ENCODE results near the gene FOXL3.

The FOXL3 gene

DNA sequence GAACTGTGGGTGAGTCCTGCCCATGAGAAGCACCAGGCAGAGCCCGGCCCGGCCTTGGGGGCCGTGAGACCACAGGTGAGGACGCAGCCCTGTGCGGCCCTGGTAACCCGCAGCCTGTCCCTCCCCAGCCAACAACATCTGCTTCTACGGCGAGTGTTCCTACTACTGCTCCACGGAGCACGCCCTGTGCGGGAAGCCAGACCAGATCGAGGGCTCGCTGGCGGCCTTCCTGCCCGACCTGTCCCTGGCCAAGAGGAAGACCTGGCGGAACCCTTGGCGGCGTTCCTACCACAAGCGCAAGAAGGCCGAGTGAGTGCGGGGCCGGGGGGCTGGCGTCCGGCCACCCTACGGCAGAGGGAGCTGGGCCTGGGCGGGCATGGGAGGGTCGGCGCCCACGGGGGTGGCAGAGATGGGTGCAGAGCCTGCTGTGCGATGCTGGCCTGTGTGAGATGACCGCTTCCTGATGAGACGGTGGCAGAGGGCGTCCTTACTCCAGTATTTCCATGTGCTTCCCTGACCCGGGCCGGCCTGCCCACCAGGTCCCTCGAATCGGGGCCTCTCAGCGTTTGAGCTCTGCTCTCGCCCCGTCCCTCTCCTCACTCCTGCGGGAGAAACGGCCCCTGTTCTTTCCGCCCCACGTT lies 34.1 kb upstream of the FOXL3 start:
- DNase-seq: no peak

DNA sequence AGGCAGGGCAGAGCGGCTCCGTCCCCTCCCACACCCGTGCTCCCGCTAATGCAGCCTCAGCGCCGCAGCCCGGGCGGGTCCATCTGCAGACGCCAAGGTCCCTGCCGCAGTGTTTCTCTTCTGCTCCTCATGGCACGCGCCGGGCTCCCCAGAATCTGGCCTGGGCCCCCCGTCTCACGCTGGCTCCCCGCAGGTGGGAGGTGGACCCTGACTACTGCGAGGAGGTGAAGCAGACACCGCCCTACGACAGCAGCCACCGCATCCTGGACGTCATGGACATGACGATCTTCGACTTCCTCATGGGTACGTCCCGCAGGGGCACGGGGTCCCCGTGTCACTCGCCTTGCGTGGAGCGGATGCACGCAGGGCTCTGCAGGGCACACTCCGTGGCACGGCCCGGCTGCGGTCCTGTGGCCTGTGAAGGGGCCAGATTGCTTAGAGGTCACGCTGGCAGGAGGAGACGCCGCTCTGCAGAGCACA lies 33.5 kb upstream of the FOXL3 start:
- no peak for DNase-seq

- no peak for DNase-seq
Measured at GRCh38 chr7:256981-257646, 32.9 kb upstream of the FOXL3 start.

DNA sequence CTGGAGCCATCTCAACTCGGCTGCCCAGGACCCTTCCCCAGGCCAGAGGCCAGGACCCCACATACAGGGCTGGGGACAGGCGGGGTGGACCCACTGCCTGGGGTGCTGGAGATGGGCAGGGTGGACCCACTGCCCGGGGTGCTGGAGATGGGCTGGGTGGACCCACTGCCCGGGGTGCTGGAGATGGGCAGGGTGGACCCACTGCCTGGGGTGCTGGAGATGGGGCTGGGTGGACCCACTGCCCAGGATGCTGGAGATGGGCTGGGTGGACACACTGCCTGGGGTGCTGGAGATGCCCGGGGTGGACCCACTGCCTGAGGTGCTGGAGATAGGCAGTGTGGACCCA lies 32.4 kb upstream of the FOXL3 start:
- no peak for DNase-seq

DNA sequence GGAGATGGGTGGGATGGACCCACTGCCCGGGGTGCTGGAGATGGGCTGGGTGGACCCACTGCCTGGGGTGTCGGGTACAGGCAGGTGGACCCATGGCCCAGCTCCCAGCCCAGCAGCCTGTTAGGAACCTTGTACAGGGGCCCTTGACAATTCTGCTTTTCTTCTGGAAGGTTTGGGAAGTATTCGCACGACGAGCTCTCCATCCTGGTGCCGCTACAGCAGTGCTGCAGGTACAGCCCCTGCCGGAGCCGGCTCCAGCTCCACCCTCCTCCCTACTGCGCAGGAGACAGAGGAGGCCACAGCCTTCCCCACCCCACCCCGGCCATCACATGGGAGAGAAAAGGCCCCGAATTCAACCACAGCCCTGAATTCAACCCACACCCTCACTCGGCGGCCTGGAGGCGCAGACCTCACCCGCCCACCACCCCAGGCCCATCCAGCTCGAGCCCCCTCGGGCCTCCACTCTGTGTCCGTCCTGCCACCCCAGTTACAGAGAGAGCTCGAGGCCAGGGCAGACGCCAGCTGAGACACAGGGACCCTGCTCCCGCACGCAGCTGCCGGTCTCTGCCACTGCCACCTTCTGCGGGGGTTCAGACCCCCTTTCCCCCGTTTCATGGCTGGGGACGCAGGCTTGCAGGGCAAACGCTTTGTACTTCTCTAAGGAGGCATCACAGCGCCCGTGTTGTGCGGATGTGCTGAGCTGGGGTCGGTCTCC lies 31.3 kb upstream of the FOXL3 start:
- DNase-seq: no peak

GRCh38 chr7:259191-259505 lies 30.8 kb upstream of the FOXL3 start:
- DNase-seq: no peak

GRCh38 chr7:259751-260405 lies 30.1 kb upstream of the FOXL3 start:
- no peak for DNase-seq

GRCh38 chr7:260441-261281 lies 29.3 kb upstream of the FOXL3 start:
- DNase-seq: no peak

DNA sequence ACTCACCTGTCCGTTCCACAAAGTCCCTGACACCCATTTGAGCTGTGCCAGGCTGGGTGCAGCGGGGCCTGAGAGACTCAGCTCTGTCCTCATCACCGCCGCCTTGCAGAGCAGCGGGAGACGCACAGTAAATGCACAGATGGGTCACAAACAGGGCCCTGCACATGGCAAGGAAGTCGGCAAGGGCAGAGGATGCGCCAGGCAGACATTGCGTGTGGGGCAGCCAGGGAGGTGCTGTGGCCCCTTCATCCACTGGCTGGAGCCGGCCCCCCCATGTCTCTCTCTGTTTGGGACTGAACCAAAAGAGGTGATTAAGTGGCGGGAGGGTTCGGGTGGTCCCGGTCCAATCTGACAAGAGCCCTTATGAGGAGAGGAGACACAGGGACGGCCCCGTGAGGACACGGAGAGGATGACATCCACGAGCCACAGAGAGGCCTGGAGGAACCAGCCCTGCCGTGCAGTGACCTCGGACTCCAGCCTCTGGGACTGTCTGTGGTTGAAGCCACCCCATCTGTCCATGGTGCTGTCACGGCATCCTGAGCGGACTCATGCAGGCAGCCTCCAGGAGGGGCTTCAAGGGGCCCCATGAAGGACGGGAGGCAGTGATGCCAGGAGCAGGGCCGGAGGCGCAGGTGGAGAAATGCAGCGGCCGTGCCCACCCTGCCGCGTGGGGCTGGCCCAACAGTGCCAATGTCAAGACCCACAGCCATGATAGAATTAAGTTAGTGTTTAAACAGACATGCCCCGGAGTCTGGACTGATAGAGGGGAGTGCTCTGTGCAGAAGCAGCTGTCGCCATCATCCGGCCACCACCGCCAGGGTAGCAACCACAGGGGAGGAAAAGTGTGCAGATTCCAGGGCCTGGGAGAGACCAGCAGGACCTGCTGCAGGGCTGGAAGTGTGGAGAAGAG lies 28.4 kb upstream of the FOXL3 start:
- DNase-seq: no peak

- DNase-seq: no peak
Measured at GRCh38 chr7:262251-262572, 27.8 kb upstream of the FOXL3 start.

DNA sequence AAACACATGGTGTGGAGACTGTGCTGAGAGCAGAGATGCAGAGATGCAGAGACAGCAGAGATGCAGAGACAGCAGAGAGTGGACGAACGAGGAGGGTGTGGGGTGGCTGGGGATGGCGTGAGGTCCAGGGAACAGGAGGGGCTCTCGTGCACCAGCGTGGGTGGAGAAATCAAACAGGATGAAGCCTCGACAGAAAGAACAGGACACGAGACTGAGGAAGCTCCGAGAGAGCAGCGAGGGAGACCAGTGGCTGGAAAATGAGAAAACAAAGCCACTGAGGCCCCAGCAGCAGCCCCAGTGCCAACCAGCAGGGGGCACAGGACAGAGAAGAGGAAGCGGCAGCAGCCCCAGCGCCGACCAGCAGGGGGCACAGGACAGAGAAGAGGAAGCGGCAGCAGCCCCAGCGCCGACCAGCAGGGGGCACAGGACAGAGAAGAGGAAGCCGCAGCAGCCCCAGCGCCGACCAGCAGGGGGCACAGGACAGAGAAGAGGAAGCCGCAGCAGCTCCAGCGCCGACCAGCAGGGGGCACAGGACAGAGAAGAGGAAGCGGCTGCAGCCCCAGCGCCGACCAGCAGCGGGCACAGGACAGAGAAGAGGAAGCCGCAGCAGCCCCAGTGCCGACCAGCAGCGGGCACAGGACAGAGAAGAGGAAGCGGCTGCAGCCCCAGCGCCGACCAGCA lies 27.2 kb upstream of the FOXL3 start:
- DNase-seq: peak; percentile 80

DNA sequence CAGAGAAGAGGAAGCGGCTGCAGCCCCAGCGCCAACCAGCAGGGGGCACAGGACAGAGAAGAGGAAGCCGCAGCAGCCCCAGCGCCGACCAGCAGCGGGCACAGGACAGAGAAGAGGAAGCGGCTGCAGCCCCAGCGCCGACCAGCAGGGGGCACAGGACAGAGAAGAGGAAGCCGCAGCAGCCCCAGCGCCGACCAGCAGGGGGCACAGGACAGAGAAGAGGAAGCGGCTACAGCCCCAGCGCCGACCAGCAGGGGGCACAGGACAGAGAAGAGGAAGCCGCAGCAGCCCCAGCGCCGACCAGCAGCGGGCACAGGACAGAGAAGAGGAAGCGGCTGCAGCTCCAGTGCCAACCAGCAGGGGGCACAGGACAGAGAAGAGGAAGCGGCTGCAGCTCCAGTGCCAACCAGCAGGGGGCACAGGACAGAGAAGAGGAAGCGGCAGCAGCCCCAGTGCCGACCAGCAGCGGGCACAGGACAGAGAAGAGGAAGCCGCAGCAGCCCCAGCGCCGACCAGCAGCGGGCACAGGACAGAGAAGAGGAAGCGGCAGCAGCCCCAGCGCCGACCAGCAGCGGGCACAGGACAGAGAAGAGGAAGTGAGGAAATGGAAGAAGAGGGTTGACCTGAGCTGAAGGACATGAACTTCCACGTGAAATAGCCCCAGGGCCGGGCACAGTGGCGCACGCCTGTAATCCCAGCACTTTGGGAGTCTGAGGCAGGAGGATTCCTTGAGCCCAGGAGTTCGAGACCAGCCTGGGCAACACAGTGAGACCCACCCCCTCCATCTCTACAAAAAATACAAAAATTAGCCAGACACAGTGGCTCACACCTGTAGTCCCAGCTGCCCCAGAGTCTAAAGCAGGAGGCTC lies 26.3 kb upstream of the FOXL3 start:
- peak; percentile 63 for DNase-seq

- DNase-seq: no peak
Measured at GRCh38 chr7:264541-265191, 25.3 kb upstream of the FOXL3 start.

DNA sequence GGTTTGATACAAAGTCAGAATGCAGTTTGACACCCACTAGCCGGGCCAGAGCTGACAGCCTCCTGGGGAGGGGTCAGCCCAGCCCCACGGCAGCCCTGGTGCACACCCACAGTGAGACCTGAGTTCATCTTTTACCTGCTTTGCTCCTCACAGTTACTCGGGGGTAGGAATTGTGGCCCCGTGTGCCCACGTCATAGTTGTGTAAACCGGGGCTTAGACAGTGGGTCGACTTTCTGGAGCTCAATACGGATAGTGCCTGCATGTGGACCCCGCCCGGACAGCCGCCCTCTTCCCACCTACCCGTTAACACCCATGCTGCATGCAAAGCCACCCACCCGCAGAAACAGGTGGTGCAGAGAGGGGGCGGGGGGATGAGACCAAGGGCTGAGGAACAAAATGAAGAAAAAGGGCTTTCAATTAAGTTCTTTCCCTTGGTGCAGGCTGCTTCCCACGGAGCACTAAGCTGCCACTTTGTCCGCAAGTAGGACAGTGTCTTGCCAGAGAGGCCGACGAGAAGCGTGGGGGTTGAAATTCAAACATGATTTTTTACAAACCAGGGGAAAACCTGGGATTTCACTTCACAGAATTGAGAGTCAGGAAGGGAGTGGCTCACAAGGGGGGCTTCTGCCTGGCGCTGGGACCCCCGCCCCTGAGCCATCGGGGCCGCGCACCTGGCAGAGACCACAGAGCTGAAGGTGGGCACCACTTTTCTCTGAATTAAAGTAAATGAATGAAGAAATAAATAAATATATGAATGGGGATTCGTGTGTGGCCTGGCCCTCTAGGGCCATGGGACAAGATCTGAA lies 24.6 kb upstream of the FOXL3 start:
- DNase-seq: no peak

DNA sequence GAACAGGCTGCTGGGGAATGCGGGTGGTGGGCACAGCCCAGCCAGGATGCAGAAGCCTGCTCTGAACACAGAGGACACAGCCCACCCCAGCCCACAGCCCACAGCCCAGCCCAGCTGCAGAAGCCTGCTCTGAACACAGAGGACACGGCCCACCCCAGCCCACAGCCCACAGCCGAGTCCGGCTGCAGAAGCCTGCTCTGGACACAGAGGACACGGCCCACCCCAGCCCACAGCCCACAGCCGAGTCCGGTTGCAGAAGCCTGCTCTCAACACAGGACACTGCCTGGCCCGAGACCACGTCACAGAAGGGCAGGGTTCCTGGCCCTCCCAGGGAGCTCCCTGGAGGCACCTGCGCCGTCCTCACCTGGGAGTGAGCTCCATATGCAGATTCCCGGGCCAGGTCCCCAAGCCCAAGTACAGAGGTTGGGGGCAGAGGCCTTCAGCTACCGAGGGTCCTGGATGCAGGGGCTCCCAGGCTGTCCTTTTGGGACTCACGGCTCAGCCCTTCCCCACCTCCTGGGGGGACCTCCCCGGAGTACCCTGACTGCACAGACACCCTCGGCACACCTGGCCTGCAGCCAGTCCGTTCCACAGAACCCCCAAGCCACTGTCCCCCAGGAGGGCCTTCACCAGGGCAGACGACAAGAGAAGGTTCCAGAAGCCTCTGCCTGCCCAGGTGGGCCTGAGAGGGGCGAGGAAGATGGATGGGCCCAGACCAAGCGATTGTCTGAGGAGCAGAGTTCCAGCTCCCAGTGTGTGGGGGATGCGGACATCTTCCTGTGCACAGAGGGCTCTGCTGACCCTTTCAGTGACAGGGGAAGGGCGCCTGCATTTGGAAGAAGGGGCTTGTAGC lies 23.7 kb upstream of the FOXL3 start:
- no peak for DNase-seq

- DNase-seq: no peak
Measured at GRCh38 chr7:266851-267840, 22.8 kb upstream of the FOXL3 start.

- no peak for DNase-seq
Measured at GRCh38 chr7:268991-269390, 21.0 kb upstream of the FOXL3 start.

All from activated CD8-positive, alpha-beta memory T cell treated with anti-CD3 and anti-CD28 coated beads for 24 hours (primary cell).